GM19351 (cell line): ENCODE results near the gene QPRT.
"Not testable (repeated sequence)": the region's sequence is repeated elsewhere in the genome, so short reads cannot be mapped to it uniquely, and the experiment has no call there.

ENCODE experiments used
- ATAC-seq: cut with Tn5 transposase; IDR thresholded peaks from one replicate; pipeline ENCODE4 v1.9.1; 2021; ENCODE audit warnings: mild to moderate bottlenecking, moderate library complexity; ENCODE audit not compliant: unreplicated experiment

The QPRT gene

DNA sequence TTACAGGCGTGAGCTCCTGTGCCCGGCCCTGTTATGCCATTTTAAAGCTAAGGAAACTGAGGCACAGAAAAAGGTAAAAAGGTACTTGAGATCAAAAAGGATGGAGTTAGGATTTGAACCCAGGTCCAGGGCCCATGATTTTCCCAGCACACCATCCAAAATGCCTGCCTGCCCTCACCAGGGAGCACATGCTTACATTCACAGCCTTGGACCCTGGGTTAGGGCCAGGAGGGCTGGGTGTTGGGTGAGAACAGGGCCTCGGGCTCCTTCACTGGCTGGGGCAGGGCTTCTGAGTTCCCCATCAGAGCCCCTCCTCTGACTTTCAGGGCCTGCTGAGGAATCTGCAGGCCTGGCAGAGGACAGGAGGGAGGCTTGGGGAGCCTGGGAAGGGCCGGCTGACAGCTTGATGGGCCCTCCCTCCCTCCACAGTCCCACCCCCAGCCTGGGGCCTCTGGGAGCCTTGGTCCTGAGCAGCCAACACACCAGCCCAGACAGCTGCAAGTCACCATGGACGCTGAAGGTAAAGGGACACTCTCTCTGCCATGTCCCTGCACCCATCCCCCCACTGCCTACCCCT is at the start of gene QPRT:
Gene QPRT, plus strand, starts transcription at position 490 of the 577 bp plus-strand sequence. Its CDS starts 18 bp downstream, at position 508.
- no peak for ATAC-seq

DNA sequence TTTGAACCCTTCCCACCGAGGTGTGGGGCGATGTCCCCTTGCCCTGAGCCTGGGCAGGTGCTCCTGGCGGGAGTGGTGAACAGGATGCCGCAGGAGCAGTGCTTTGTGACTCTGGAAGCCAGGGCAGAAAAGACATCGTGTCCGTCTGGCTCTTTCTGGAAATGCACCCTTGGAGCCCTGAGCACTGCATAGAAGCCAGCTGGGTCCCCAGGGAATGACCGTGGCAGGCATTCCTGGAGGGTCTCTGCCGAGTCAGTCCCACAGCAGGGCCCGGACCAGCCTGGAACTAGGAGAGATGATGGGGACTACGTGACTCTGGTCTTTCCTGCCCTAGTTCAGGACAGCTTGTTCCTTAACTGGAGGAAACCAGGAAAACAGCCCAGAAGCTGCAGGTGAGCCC is 49.7 kb upstream of the QPRT start:
- ATAC-seq: not testable (repeated sequence)

DNA sequence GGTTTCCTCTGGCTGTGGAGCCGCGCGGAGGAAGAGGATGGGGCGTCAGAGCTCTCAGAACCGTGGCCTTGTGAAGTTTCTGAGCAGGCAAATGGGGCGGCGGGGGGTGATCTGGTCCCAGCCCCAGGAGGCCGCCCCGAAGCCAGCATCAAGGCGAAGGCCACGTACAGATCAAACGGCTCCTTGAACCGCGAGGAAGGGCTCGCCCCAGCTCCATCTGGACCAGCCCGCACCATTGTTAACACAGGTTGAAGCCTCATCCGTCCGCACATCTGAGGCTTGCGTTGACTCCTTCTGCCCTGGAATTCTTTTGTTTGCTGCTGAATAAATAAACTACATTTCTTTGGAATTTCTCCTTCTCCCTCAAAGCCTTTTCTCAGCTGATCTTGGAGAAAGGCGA is 47.3 kb upstream of the QPRT start:
- not testable (repeated sequence) for ATAC-seq

DNA sequence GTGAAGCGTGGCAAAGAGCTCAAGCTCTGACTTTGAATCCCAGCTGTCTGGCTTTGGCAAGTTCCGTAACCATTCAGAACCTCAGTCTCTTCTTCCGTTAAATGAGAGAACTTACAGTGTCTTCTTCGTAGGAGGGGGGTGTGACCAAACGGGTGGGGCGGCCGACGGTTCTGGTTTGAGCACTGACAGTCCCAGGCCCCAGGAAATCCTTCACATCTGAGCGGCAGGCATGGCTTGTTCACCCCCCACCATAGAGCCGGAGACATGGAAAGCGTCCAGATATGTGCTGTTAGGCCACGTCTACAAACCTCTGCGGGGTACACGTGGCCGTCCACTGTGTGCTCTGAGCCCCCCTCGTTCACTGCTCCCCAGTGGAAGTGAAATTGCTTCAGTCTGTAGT is 43.1 kb upstream of the QPRT start:
- not testable (repeated sequence) for ATAC-seq

DNA sequence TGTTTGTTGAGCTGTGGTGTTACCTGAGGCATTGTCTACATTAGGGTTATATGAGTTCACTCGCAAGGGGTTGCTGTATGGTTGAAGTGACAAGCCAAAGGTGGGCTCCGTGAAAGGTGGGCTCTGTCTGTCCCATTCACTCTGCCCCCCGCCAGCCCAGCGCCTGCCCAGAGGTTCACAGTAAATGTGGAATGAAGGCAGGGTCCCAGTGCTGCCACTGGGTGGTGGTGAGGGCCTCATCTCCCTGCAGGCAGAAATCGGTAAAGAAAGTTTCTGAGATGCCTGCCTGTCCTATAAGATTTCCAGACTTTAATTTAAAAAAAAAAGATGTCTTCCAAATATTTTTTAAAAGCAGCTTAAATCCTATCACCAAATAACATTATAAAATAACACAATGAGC is 42.6 kb upstream of the QPRT start:
- ATAC-seq: not testable (repeated sequence)

DNA sequence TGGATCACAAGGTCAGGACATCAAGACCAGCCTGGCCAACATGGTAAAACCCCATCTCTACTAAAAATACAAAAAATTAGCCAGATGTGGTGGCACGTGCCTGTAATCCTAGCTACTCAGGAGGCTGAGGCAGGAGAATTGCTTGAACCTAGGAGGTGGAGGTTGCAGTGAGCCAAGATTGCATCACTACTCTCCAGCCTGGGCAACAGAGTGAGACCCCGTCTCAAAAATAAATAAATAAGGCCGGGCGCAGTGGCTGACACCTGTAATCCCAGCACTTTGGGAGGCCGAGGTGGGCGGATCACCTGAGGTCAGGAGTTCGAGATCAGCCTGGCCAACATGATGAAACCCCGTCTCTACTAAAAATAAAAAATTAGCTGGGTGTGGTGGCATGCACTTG is 40.2 kb upstream of the QPRT start:
- not testable (repeated sequence) for ATAC-seq

DNA sequence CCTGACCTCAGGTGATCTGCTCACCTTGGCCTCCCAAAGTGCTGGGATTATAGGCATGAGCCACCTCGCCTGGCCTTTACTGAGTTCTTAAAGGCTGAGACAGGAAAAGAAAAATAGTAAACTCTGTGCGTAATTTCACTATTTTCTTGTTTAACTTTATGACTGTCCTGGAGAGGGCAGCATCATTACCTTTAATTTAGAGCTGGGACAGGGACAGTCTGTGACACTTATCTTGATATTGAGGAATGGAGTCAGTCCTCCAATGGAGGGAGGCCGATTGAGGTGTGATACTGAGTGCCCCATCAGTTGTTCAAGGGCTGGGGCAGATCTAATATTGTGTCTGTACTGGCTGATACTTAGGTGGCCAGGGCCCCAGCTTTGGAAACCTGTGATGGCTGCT is 37.4 kb upstream of the QPRT start:
- ATAC-seq: no peak

DNA sequence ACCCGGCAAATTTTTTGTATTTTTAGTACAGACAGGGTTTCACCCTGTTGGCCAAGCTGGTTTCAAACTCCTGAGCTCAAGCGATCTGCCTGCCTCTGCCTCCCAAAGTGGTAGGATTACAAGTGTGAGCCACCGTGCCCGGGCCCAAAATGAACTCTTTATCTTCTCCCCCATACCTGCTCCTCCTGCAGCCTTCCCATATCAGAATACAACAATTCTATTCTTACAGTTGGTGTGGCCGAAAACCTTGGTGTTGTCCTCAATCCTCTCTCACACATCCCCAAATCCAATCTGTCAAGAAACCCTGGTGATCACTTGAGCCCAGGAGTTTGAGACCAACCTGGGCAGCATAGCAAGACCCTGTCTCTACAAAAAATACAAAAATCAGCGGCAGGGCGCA is 35.4 kb upstream of the QPRT start:
- ATAC-seq: no peak

DNA sequence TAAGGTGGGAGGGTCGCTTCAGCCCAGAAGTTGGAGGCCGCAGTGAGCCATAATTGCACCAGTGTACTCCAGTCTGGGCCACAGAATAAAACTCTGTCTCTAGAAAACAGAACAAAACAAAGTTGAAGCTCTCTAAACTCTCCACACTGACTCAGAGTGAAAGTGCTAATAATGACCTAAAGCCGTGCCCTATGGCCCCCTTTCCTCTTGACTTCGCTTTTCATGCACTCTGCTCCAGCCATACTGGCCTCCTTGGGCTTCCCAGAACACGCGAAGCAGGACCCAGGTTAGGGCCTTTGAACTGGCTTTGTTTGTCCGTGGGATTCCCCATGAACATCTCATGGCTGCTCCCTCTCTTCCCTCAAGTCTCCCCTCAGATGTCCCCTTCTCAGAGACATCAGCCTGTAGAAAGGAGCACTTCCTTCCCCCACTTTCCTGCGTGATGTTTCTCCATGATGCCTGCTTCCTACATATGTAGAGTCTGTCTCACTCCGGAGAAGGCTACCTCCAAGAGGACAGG is 34.6 kb upstream of the QPRT start:
- peak; percentile 71 for ATAC-seq

DNA sequence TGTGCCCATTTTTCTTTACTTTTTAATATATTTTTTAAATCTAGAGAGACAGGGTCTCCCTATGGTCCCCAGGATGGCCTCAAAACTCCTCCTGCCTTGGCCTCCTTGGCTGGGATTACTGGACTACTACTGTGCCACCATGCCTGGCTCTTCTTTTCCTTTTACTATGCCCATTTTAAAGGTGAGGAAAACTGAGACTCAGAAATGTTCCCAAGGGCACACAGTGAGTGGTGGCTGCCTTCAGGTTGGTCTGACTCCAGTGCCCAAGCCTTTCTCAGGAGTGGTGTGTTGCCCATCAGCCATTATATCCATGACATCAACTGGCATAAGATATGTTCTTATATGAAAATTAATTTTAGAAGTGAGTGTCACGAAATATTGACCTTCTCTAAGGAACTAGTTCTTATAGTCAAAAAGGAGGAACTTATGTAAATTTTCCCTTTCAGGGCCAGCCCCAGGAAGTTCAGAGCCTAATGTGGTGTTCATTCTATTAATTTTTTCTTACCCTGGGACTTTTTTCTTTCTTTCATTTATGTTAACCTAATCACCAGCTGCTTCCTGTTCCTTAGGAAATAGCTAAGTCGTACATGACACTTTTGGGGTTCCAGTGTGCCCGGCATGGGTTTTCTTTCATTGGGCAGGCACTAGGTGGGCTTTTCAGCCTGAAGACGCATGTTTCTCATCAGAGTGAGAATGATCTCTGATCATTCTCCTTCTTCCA is 33.8 kb upstream of the QPRT start:
- no peak for ATAC-seq

DNA sequence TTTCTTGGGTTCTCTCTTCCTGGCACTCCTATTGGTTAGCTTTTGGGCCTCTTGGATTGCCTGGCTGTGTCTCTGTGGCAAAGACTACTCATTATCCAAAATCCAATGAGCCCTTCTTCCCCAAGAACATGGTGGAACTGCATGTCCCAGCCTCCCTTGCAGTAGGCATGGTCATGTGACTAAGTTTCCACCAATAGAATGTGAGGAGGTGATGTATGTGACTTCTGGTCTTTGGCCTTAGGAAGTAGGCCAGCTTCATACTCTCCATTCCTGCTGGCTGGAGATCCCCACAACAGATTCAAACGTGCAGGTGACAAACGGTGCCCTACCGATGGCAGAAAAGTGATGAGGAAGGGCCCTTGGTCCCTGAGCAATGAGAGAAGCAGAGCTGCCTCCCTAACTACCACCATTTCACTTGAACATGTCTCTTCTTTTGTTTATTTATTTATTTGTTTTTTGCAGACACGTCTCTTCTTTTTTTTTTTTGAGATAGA is 33.2 kb upstream of the QPRT start:
- no peak for ATAC-seq

DNA sequence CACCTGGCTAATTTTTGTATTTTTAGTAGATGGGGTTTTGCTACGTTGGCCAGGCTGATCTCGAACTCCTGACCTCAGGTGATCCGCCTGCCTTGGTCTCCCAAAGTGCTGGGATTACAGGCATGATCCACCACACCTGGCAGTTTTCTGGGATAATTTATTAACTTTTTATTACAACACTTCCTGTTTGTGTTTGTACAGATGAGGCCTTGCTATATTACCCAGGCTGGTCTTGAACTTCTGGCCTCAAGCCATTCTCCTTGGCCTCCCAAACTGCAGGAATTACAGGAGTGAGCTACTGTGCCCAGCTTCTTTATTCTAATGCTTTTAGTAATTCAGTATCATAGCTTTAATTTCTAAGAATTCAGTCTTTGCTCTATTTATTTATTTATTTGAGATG is 32.0 kb upstream of the QPRT start:
- no peak for ATAC-seq

DNA sequence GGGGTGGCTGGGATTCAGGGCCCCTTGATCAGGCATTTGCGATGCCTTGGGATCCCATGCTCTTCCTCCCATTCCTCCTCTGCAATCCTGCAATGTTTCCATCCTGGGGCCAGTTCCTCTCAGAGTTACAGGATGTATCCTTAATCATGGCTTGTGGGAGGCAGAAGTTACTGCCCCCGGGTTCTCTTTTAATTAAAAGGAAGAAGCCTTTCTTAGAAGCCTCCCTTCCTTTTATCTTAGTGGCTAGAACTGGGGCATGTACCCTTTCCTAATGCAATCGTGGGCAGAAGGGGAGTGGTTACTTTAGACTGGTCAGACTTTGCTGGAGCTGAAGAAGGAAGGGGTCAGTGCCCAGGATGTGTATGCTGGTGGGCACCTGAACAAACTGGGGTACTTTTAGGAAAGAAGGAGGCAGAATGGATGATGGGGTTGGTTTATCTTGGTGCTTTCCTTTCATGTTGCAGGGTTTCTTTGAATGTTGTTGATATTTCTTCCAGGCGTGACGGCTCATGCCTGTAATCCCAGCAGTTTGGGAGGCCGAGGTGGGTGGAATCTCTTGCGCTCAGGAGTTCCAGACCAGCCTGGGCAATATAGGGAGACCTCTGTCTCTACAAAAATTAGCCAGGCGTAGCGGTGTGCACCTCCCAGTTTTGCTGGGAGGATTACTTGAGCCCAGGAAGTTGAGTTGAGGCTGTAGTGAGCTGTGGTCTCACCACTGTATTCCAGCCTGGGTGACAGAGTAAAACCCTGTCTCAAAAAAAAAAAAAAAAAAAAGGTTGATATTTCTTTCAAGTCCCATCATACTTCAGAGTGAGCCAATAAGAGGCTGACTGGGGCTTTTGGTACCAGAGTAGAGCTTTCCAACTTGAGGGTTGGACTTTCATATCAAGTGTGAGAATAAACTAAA is 29.1 kb upstream of the QPRT start:
- ATAC-seq: no peak

DNA sequence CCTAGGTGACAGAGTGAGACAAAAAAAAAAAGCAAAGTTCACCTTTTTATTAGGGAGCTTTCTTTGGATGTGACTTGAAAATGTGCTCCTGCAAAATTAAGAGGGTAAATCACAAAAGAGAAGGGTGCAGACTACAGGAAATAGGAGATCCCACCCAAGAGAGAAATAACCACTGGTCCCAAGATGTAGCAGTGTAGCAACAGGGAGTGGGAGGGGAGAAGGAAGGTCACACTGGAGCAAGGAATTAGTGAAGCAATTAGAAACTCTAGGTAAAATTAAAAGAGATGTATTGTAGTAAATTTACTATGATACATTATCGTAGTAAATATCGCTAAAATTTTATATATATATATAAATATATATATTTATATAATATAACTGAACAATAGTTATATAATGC is 28.2 kb upstream of the QPRT start:
- no peak for ATAC-seq

DNA sequence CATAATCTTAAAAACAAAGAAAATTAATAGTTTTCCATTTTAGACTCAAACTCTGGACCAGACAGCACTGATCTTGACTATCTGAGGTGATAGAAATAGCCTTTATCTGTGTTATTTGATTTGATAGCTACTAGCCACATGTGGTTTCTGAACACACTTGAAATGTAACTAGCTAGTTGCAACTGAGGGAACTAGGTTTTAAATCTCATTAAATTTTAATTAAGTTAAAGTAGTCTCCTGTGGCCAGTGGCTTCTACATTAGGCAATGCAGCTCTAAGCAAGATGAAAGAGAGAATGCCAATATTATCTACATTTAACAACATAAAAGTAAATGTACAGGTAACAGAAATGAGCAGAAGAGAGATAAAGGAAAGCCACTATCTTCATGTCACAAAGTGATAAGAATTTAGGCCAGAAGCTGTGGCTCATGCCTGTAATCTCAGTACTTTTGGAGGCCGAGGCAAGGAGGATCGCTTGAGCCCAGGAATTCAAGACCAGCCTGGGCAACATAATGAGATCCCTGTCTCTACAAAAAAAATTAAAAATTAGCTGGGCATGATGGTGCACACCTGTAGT is 27.1 kb upstream of the QPRT start:
- no peak for ATAC-seq

DNA sequence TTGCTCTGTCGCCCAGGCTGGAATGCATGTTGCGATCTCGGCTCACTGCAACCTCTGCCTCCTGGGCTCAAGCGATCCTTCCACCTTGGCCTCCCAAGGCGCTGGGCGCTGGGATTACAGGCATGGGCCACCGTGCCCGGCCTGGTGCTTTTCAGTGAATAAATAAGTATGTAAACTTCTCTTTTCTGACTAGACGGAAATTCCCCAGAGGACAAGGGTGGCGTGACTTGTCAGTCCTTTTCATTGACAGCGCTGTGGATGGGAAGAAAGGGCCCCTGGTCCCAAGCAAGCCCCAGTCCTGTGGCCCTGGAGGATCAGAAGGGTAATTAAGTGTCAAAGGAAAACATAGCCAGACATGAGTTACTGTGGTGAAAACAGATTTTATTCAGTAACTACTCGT is 25.5 kb upstream of the QPRT start:
- no peak for ATAC-seq

DNA sequence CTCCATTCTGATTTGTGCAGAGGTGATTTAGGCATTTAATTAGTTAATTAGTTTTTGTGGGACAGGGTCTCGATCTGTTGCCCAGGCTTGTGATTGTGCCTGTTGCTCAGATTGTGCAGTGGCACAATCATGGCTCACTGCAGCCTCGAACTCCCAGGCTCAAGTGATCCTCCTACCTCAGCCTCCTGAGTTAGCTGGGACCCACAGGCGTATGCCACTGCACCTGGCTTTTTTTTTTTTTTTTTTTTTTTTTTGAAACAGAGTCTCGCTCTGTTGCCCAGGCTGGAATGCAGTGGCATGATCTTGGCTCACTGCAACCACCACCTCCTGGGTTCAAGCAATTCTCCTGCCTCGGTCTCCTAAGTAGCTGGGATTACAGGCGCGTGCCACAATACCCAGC is 25.1 kb upstream of the QPRT start:
- not testable (repeated sequence) for ATAC-seq

DNA sequence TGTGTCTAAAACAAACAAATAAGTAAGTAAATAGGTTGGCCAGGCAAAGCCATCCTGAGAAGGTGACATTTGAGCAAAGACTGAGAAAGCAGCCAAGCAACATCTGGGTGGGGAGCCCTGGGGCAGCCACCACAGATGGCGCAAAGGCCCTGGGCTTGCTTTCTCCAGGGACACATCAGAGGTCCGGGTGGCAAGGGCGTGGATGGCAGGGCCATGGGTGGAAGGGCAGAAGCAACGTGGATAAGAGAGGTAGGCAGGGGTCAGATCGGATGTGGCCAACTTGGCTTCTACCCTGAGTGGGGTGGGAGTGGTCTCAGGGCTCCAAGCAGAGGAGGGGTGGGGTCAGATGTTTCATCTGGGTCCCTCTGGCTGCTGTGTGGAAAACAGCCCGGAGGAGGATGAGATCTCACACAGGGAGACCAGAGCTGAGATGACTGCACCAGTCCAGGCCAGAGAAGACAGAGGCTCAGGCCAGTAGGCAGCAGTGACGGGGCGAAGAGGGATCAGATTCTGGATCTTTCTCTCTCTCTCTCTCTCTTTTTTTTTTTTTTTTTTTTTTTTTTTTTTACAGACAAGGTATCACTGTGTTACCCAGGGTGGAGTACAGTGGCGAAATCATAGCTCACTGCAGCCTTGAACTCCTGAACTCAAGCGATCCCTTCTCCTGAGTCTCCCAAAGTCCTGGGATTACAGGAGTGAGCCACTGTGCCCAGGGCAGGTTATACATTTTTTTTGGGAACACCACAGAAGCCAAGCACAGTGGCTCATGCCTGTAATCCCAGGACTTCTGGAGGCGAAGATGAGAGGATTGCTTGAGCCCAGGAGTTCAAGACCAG is 22.1 kb upstream of the QPRT start:
- no peak for ATAC-seq

DNA sequence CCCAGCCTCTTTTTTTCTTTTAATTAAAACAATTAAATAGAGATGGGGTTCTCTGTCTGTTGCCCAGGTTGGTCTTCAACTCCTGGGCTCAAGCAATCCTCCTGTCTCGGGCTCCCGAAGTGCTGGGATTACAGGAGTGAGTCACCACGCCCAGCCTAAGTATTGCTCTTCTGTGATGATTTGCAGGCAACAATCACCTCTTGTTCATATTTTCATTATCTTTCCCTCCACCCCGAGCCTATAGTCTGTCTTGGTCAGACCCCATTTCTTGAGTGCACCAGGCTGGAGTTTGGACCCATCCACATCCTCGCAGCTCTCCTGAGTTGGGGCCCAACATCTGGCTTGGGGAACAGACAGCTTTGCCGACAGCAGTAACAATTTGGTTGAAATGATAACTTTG is 20.3 kb upstream of the QPRT start:
- no peak for ATAC-seq
